Measurements from ENCODE around the gene SLC8A2.
"Not testable (repeated sequence)": the region's sequence is repeated elsewhere in the genome, so short reads cannot be mapped to it uniquely, and the experiment has no call there.

Gene SLC8A2

DNA sequence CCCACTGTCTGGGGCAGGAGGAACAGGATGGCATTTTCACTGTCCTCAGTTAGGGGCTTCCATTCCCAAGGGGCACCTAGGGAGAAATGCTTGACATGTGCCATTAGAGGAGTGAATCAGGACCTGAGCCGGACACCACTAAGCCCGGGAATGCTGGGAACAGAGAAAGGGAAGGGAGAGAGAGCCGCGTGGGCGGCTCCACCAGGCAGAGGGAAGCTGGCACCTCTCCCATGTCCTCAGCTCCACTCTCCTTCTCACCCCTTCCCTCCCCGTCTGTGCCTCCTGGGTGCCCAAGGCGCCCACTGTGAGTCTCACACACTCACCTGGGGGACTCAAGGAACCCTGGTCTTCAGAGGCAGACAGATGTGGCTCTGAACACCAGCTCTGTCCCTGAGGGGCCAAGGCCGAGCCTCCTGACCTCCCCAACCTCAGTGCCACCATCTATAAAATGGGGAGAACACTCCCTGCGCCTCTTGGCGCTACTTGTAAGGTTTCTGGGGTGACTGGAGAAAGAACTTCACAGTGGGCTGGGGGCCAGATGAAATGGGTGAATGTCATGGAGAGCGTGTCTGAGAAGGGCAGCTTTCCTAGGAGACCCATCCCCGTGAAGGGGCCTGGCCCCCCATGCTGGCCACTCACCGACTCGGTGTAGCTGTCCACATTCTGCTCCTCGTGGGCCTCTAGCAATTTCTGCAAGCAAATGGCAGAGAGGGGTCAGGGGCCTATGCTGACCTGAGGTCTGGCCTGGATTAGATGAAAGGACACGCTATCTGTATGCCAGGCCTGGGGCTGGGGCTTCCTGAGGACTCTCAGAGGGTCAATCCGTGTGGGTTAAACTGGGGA is 17.6 kb upstream of the SLC8A2 start:
- DNase-seq (ENCODE audit: low read depth), result no peak
- no peak overlapping the region for H3K4me3 ChIP-seq (ENCODE audit: control insufficient read depth, low read depth, low read length)
- TF ChIP-seq, protein P1, sequence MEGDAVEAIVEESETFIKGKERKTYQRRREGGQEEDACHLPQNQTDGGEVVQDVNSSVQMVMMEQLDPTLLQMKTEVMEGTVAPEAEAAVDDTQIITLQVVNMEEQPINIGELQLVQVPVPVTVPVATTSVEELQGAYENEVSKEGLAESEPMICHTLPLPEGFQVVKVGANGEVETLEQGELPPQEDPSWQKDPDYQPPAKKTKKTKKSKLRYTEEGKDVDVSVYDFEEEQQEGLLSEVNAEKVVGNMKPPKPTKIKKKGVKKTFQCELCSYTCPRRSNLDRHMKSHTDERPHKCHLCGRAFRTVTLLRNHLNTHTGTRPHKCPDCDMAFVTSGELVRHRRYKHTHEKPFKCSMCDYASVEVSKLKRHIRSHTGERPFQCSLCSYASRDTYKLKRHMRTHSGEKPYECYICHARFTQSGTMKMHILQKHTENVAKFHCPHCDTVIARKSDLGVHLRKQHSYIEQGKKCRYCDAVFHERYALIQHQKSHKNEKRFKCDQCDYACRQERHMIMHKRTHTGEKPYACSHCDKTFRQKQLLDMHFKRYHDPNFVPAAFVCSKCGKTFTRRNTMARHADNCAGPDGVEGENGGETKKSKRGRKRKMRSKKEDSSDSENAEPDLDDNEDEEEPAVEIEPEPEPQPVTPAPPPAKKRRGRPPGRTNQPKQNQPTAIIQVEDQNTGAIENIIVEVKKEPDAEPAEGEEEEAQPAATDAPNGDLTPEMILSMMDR (IDR thresholded peaks at IDR 0.05; ENCODE audit: control insufficient read depth, insufficient read depth, low read depth, low read length, missing control alignments), result no peak

DNA sequence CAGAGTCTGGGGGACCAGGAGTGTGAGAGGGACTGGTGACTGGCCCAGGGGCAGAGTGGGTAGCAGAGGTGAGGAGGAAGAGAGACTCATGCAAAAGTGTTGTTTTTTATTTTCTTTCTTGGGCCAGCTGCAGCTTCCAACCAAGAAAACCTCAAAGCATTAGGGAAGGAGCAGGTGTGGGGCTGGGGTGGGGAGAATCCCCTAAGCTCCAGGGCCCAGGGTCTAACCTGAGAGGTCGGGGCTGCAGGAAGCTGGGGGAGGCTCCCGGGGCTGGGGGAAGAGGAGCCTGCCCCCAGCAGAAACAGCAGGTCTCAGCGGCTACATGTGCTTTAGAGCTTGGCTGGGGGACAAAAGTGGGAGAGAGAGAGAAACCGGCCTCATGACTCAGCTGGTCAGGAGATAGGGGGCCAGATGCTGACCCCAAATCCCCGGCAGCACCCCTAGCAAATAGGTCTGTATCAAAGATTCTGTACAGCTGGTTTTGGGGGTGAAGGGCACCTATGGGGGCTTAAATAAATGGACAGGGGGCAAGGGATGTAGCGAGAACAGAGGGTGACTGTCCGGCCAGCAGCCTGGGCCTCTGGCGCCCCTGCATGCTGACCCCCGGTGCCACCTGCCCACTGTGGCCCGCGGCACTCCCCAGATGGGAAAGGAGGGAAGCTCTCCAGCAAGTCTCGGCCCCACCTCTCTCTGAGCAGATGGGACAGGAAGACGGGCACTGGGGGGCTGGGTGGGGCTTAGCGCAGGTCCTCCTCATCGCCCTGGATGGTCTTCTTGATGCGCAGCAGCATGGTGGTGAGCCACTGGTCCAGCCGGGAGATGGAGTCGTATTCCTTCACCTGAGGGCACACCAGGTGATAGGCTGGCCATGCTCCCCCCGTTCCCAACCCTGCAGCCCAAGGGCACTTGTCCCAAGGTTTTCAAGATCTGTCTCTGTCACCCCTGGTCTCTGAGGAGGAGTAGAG is 16.1 kb upstream of the SLC8A2 start:
- no peak overlapping the region for H3K4me3 ChIP-seq (ENCODE audit: control insufficient read depth, low read depth, low read length)
- TF ChIP-seq, protein P1 (IDR thresholded peaks at IDR 0.05; ENCODE audit: control insufficient read depth, insufficient read depth, low read depth, low read length, missing control alignments), result no peak
- no peak for DNase-seq (ENCODE audit: low read depth)

DNA sequence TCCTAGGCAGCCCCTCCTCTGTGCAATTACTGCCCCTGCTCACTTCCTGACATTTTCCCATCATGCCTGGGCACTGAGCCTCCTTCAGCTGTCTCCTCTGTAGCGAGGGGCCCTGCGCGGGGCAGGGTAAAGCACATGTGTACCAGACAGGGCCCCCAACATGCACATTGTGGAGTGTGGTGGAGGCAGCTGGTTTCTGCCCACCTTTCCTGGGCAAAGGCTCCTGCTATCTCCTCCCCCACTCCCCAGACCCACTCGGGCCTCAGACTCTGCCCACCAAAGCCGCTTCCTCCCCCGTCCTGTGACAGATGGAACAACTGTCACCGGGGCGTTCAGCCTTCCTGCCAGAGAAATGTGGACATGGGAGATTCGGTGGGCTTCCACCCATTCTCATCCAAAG is 15.2 kb upstream of the SLC8A2 start:
- TF ChIP-seq, protein P1 (IDR thresholded peaks at IDR 0.05; ENCODE audit: control insufficient read depth, insufficient read depth, low read depth, low read length, missing control alignments), result no peak
- H3K4me3 ChIP-seq (ENCODE audit: control insufficient read depth, low read depth, low read length), result no peak overlapping the region
- no peak for DNase-seq (ENCODE audit: low read depth)

DNA sequence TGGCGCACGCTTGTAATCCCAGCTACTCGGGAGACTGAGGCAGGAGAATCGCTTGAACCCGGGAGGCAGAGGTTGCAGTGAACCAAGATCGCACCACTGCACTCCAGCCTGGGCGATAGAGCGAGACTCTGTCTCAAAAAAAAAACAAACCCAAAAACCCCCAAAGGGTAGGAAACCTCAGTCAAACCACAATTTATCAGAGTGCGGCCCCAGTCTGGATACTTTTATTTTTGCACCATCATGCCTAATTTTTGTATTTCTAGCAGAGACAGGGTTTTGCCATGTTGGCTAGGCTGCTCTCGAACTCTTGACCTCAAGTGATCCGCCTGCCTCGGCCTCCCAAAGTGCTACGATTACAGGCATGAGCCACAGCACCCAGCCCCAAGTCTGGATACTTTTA is 14.5 kb upstream of the SLC8A2 start:
- H3K4me3 ChIP-seq (ENCODE audit: control insufficient read depth, low read depth, low read length); DNase-seq (ENCODE audit: low read depth): not testable (repeated sequence)

- TF ChIP-seq, protein P1 (IDR thresholded peaks at IDR 0.05; ENCODE audit: control insufficient read depth, insufficient read depth, low read depth, low read length, missing control alignments), result no peak
- no peak for DNase-seq (ENCODE audit: low read depth)
- no peak overlapping the region for H3K4me3 ChIP-seq (ENCODE audit: control insufficient read depth, low read depth, low read length)
Observed at GRCh38 chr19:47485210-47485609, 13.5 kb upstream of the SLC8A2 start.

- TF ChIP-seq, protein P1 (IDR thresholded peaks at IDR 0.05; ENCODE audit: control insufficient read depth, insufficient read depth, low read depth, low read length, missing control alignments), result peak; percentile 98
- peak; percentile 55 for DNase-seq (ENCODE audit: low read depth)
Observed at GRCh38 chr19:47483800-47484690, 12.4 kb upstream of the SLC8A2 start, which contains the start of gene KPTN. Gene KPTN, minus strand, starts transcription at chr19:47484219. Its CDS starts 59 bp downstream, at chr19:47484160.

More at GRCh38 chr19:47483800-47484690, 12.4 kb upstream of the SLC8A2 start, which contains the start of gene KPTN:
- peak within 1 kb of the TSS; percentile 56 for H3K4me3 ChIP-seq (ENCODE audit: control insufficient read depth, low read depth, low read length)
